GM12878 (cell line): ENCODE measurements around the gene RAP1GAP2. TPM values are rescaled to one million over a fixed set of nuclear protein-coding genes. Genes with fewer than 3 reads are reported as not detected.

Experiments used
- ATAC-seq: fragments of 200-7000 bp; cut with Tn5 transposase; 3 replicates; pipeline ENCODE4 v1.9.1; 2020; ENCODE audit warnings: mild to moderate bottlenecking, moderate library complexity
- BruUV-seq: library from RNA; stranded (reverse); fragments of 400-500 nt; replicated peaks from 2 replicates; lab custom pipeline; 2021; lab: Mats Ljungman, UMichigan
- CTCF ChIA-PET: fragments of 300-600 bp; sonication (Branson Sonifier 250); formaldehyde crosslinking; extraction: SDS; loops from one replicate; lab custom pipeline; 2021; ENCODE audit warnings: inconsistent platforms; lab: Yijun Ruan, JAX
- POLR2A ChIA-PET: fragments of 350-600 bp; formaldehyde crosslinking; extraction: SDS; loops from one replicate; lab custom pipeline; 2021; ENCODE audit warnings: inconsistent platforms; lab: Charles Lee
- RAD21 ChIA-PET: fragments of 300-600 bp; sonication (Branson Sonifier 250); formaldehyde crosslinking; loops from one replicate; lab custom pipeline; 2023; ENCODE audit warnings: antibody characterized with exemption; ENCODE audit not compliant: unreplicated experiment; lab: Charles Lee
- SMC1A ChIA-PET: fragments of 300-600 bp; sonication (Branson Sonifier 250); formaldehyde crosslinking; loops from one replicate; lab custom pipeline; 2023; ENCODE audit not compliant: unreplicated experiment, uncharacterized antibody; lab: Charles Lee
- DNase-seq: peaks from one replicate; pipeline ENCODE4 v3.0.0-alpha.2; 2011; ENCODE audit warnings: low read depth, low spot score
- FAIRE-seq: peaks from 3 replicates; lab custom pipeline; 2011; peaks lifted over from hg19 to GRCh38; lab: Jason Lieb, UNC
- H2AFZ ChIP-seq: 2 replicates; pipeline ENCODE4 v1.6.0; 2011; ENCODE audit warnings: low read depth, low read length, control low read depth; ENCODE audit not compliant: control insufficient read depth
- H3K27ac ChIP-seq: 2 replicates; pipeline ENCODE4 v1.5.1; 2011; ENCODE audit warnings: control low read depth; ENCODE audit not compliant: control insufficient read depth, insufficient read depth
- H3K27me3 ChIP-seq, 2 experiments: replicated peaks in 1 of 2; 2 replicates each; pipeline versions ENCODE4 v1.6.0 to v1.6.1; 2011; ENCODE audit warnings: low read length in 1 of 2; ENCODE audit not compliant: control insufficient read depth in 2 of 2, insufficient read depth in 2 of 2
- H3K36me3 ChIP-seq, 2 experiments: 2 replicates each; pipeline ENCODE4 v1.5.1; 2011; ENCODE audit warnings: low read length in 1 of 2; ENCODE audit not compliant: control insufficient read depth in 2 of 2, insufficient read depth in 2 of 2
- H3K4me1 ChIP-seq: 2 replicates; pipeline ENCODE4 v1.6.1; 2011; ENCODE audit warnings: mild to moderate bottlenecking, low read length, moderate library complexity, mixed read lengths; ENCODE audit not compliant: control insufficient read depth, insufficient read depth
- H3K4me2 ChIP-seq: 2 replicates; pipeline ENCODE4 v1.6.0; 2011; ENCODE audit warnings: control low read depth; ENCODE audit not compliant: control insufficient read depth, insufficient read depth
- H3K4me3 ChIP-seq: fragments of 200-600 bp; sonication (generic); 2 replicates; pipeline ENCODE4 v1.5.1; 2016
- H3K79me2 ChIP-seq: 2 replicates; pipeline ENCODE4 v1.6.0; 2011; ENCODE audit warnings: low read length; ENCODE audit not compliant: control insufficient read depth, insufficient read depth
- H3K9ac ChIP-seq: 2 replicates; pipeline ENCODE4 v1.8.0; 2011; ENCODE audit warnings: low read length, control low read depth, mixed read lengths; ENCODE audit not compliant: control insufficient read depth, insufficient read depth
- H3K9me3 ChIP-seq: replicated peaks from 3 replicates; pipeline ENCODE4 v1.5.1; 2011; ENCODE audit warnings: mild to moderate bottlenecking, low read length; ENCODE audit not compliant: control insufficient read depth, insufficient read depth
- H4K20me1 ChIP-seq: 2 replicates; pipeline ENCODE4 v1.6.0; 2011; ENCODE audit not compliant: control insufficient read depth, insufficient read depth
- BACH1 ChIP-seq: fragments of 450-650 bp; IDR thresholded peaks from 2 replicates; pipeline ENCODE4 v1.6.1; 2017; ENCODE audit warnings: mild to moderate bottlenecking, borderline replicate concordance
- CUX1 ChIP-seq: IDR thresholded peaks from 2 replicates; pipeline ENCODE4 v1.6.1; 2012; ENCODE audit warnings: improper control_type of control experiment, low read depth, low read length; ENCODE audit not compliant: insufficient replicate concordance
- EGR1 ChIP-seq, 2 experiments: IDR thresholded peaks; 1 replicate in 1 of 2; 2 replicates in 1 of 2; pipeline ENCODE4 v1.6.1; 2011 to 2012; ENCODE audit warnings: low read depth in 2 of 2, low read length in 2 of 2, borderline replicate concordance in 1 of 2, mild to moderate bottlenecking in 1 of 2, moderate library complexity in 1 of 2
- ESRRA ChIP-seq: IDR thresholded peaks from 2 replicates; pipeline ENCODE4 v1.6.1; 2012; ENCODE audit warnings: mild to moderate bottlenecking, low read length, improper control_type of control experiment
- IKZF2 ChIP-seq, 2 experiments: fragments of 450-650 bp; IDR thresholded peaks; 2 replicates each; pipeline ENCODE4 v1.6.1; 2017; ENCODE audit warnings: mild to moderate bottlenecking in 2 of 2, moderate library complexity in 2 of 2
- KDM1A ChIP-seq: fragments of 200-600 bp; sonication (generic); IDR thresholded peaks from 2 replicates; pipeline ENCODE4 v1.6.1; 2016; ENCODE audit warnings: borderline replicate concordance
- NFIC ChIP-seq: IDR thresholded peaks from 2 replicates; pipeline ENCODE4 v1.6.1; 2012; ENCODE audit warnings: low read depth, mild to moderate bottlenecking, inconsistent platforms, low read length, moderate library complexity
- PBX3 ChIP-seq: IDR thresholded peaks from 2 replicates; pipeline ENCODE4 v1.6.1; 2011; ENCODE audit warnings: mild to moderate bottlenecking, low read depth, low read length, moderate library complexity; ENCODE audit not compliant: insufficient replicate concordance
- POLR2AphosphoS2 ChIP-seq: IDR thresholded peaks from 2 replicates; pipeline ENCODE4 v1.6.1; 2011; ENCODE audit warnings: low read depth, mild to moderate bottlenecking, low read length, improper control_type of control experiment, moderate library complexity
- POLR2AphosphoS5 ChIP-seq: IDR thresholded peaks from 2 replicates; pipeline ENCODE4 v1.6.1; 2011; ENCODE audit warnings: mild to moderate bottlenecking, low read length, inconsistent platforms
- RB1 ChIP-seq: fragments of 450-650 bp; formaldehyde crosslinking; IDR thresholded peaks from 2 replicates; pipeline ENCODE4 v1.6.1; 2017; ENCODE audit warnings: mild to moderate bottlenecking, borderline replicate concordance
- RUNX3 ChIP-seq: IDR thresholded peaks from 2 replicates; pipeline ENCODE4 v1.6.1; 2012; ENCODE audit warnings: low read length, inconsistent platforms
- WGBS: methylation state at CpG from one replicate; pipeline ENCODE4 v1.1.6; 2016; ENCODE audit warnings: low lambda C conversion rate; ENCODE audit not compliant: insufficient replicate concordance, insufficient coverage; ENCODE audit errors: missing lambda C conversion rate; 5-methylcytosine and 5-hydroxymethylcytosine counted together
- in situ Hi-C: fragments of 300-500 bp; cut with MboI; formaldehyde crosslinking; loops from 9 replicates; pipeline ENCODE4 v1.14.3; 2018; ENCODE audit warnings: mixed read lengths
- intact Hi-C: fragments of 100-400 bp; cut with micrococcal nuclease; formaldehyde crosslinking; loops from one replicate; pipeline ENCODE4 v1.14.2; 2022; ENCODE audit not compliant: unreplicated experiment
- polyA plus RNA-seq, 11 experiments: library from polyadenylated mRNA; depleted of rRNA in 4 of 11; unstranded in 6 of 11; stranded (reverse) in 5 of 11; fragments of >200 nt; fragmentation: Nextera tagmentation in 4 of 11; fragmentation: Illumina TruSeq in 1 of 11; extraction: Ambion mirVana in 4 of 11; extraction: Trizol in 1 of 11; gene quantifications; 1 replicate in 1 of 11; 2 replicates in 10 of 11; pipeline versions ENCODE4 v1.2.1 to v1.2.3, GENCODE V29; 2011 to 2016; ENCODE audit warnings: inconsistent platforms in 2 of 11, missing spikeins in 2 of 11, low read depth in 1 of 11
- total RNA-seq, 4 experiments: library from RNA; depleted of rRNA in 3 of 4; stranded (reverse); fragments of >200 nt in 3 of 4; fragmentation: Illumina TruSeq in 1 of 4; extraction: Trizol in 1 of 4; gene quantifications; 2 replicates each; pipeline versions ENCODE4 v1.2.1 to v1.2.3, GENCODE V29; 2013 to 2021

RAP1GAP2 gene
- total and polyA plus RNA-seq, 10 of the 15 experiments (the other 5 are each of a cell fraction or from before 2014, with no cell fraction given), result 0.03 to 0.95 (median 0.49) TPM; not detected in 2

- Histone ChIP-seq H3K27ac (no peak overlapping the region), H3K36me3 (no peaks in the 10 kb centered on the region), H3K4me1 (no peaks in the 10 kb centered on the region), H3K4me2 (no peak overlapping the region), H3K79me2 (no peaks in the 10 kb centered on the region), H2AFZ (no peak overlapping the region), H3K27me3 (no peaks in the 10 kb centered on the region; a peak in 1 of 4 replicates), H3K9me3 (no peaks in the 10 kb centered on the region), H3K4me3 (no peak overlapping the region), H4K20me1 (no peaks in the 10 kb centered on the region), H3K9ac (no peak overlapping the region)
- ChIA-PET SMC1A (no interaction called here), POLR2A (no interaction called here), CTCF (no interaction called here), RAD21 (no interaction called here)
- DNase-seq (no peak), FAIRE-seq (no peak), ATAC-seq (no peak)
- in situ Hi-C loops, result no loop called here
- TF ChIP-seq POLR2AphosphoS5 (no peak), BACH1 (no peak), IKZF2 (IDR thresholded peaks at IDR 0.05) (no peak), EGR1 (IDR thresholded peaks at IDR 0.05; ENCODE audit: borderline replicate concordance in 1 of 2, low read depth in 2 of 2, low read length in 2 of 2) (no peak), PBX3 (no peak)
- 26% methylated on average over 7 of the region's 7 CpGs for WGBS
- BruUV-seq, result no TSS peak
- intact Hi-C loops, result no loop called here
These were observed 75.0 kb downstream of the RAP1GAP2 start for GRCh38 chr17:2871205-2871604.

- Histone ChIP-seq H3K27me3 (no peaks in the 10 kb centered on the region; a peak in 1 of 4 replicates), H3K27ac (no peak overlapping the region), H2AFZ (no peak overlapping the region), H3K9me3 (no peaks in the 10 kb centered on the region), H4K20me1 (no peaks in the 10 kb centered on the region), H3K4me1 (no peaks in the 10 kb centered on the region), H3K36me3 (no peaks in the 10 kb centered on the region), H3K79me2 (no peaks in the 10 kb centered on the region), H3K9ac (no peak overlapping the region), H3K4me2 (no peak overlapping the region), H3K4me3 (no peak overlapping the region)
- no peak for DNase-seq
- SMC1A ChIA-PET, result no interaction called here
- WGBS, result 37% methylated on average over 9 of the region's 9 CpGs
- in situ Hi-C loops (no loop called here), intact Hi-C loops (no loop called here)
- CTCF ChIA-PET, result no interaction called here
- POLR2A ChIA-PET, result no interaction called here
- BruUV-seq, result no TSS peak
- FAIRE-seq, result no peak
- ATAC-seq, result no peak
- RAD21 ChIA-PET, result no interaction called here
- TF ChIP-seq ESRRA (no peak), CUX1 (no peak), NFIC (no peak), RB1 (no peak), RUNX3 (no peak), KDM1A (no peak), POLR2AphosphoS2 (no peak)
These were observed 75.5 kb downstream of the RAP1GAP2 start for GRCh38 chr17:2871720-2872119.
